Loucy (cell line): ENCODE measurements around the gene CROCC.
"Not testable (repeated sequence)": the region's sequence is repeated elsewhere in the genome, so short reads cannot be mapped to it uniquely, and the experiment has no call there.

Experiments used
- EZH2phosphoT487 ChIP-seq: fragments of 200-600 bp; IDR thresholded peaks from 2 replicates; pipeline ENCODE4 v1.6.1; 2018; ENCODE audit warnings: antibody characterized with exemption, mild to moderate bottlenecking, moderate library complexity, borderline replicate concordance
- TF ChIP-seq, protein P1 (sequence below): fragments of 200-600 bp; sonication (generic); conservative IDR thresholded peaks from 2 replicates; pipeline ENCODE4 v1.5.1; 2014; ENCODE audit warnings: mild to moderate bottlenecking, antibody characterized with exemption, low read length

DNA sequence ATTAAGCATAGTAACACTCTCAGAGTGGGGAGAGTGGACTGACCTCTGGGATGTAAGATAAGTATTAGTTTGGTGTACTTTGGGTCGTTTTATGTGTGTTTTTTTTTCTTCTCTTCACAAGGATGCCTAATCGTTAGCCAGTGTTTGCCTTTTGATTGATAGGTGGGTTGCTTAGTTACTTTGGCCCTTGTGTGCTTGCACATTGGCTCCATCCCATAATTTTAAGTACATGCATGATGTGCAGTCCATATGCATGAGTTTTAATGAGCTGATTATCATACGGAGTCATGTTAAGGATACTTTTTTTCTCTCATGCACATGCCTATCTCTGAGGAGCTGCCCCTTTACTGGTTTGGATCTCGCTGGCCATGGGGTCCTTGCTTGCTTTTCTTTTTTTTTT, 30.7 kb upstream of the CROCC start:
- TF ChIP-seq, protein P1, sequence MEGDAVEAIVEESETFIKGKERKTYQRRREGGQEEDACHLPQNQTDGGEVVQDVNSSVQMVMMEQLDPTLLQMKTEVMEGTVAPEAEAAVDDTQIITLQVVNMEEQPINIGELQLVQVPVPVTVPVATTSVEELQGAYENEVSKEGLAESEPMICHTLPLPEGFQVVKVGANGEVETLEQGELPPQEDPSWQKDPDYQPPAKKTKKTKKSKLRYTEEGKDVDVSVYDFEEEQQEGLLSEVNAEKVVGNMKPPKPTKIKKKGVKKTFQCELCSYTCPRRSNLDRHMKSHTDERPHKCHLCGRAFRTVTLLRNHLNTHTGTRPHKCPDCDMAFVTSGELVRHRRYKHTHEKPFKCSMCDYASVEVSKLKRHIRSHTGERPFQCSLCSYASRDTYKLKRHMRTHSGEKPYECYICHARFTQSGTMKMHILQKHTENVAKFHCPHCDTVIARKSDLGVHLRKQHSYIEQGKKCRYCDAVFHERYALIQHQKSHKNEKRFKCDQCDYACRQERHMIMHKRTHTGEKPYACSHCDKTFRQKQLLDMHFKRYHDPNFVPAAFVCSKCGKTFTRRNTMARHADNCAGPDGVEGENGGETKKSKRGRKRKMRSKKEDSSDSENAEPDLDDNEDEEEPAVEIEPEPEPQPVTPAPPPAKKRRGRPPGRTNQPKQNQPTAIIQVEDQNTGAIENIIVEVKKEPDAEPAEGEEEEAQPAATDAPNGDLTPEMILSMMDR, result not testable (repeated sequence)
- TF ChIP-seq EZH2phosphoT487, result not testable (repeated sequence)
